Panc1 (cell line): ENCODE measurements around the gene UBIAD1. TPM values are rescaled to one million over a fixed set of nuclear protein-coding genes. Genes with fewer than 3 reads are reported as not detected.
"Not testable (repeated sequence)": the region's sequence is repeated elsewhere in the genome, so short reads cannot be mapped to it uniquely, and the experiment has no call there.

Experiments used
- ATAC-seq: fragments of 200-7000 bp; cut with Tn5 transposase; 2 replicates; pipeline ENCODE4 v1.9.1; 2020; ENCODE audit warnings: mild to moderate bottlenecking, moderate library complexity
- BruUV-seq: library from RNA; stranded (reverse); fragments of 400-500 nt; replicated peaks from 2 replicates; lab custom pipeline; 2021; lab: Mats Ljungman, UMichigan
- CTCF ChIA-PET: fragments of 300-600 bp; sonication (Branson Sonifier 250); formaldehyde crosslinking; loops from one replicate; lab custom pipeline; 2022; ENCODE audit warnings: antibody characterized with exemption; lab: Charles Lee
- POLR2A ChIA-PET: fragments of 300-600 bp; sonication (Branson Sonifier 250); formaldehyde crosslinking; loops from one replicate; lab custom pipeline; 2022; ENCODE audit warnings: antibody characterized with exemption; lab: Charles Lee
- DNase-seq: peaks from one replicate; pipeline ENCODE4 v3.0.0-alpha.2; 2010; ENCODE audit warnings: low read depth, low spot score
- H3K27ac ChIP-seq: 2 replicates; pipeline ENCODE4 v1.5.1; 2011; ENCODE audit warnings: mild to moderate bottlenecking, low read length, inconsistent platforms
- H3K27me3 ChIP-seq: fragments of 200-500 bp; sonication (Bioruptor generic); 2 replicates; pipeline ENCODE4 v1.6.0; 2014; ENCODE audit warnings: low read length, inconsistent platforms; ENCODE audit not compliant: control insufficient read depth, insufficient read depth
- H3K36me3 ChIP-seq: fragments of 200-500 bp; sonication (Bioruptor generic); 2 replicates; pipeline ENCODE4 v1.5.1; 2014; ENCODE audit warnings: inconsistent platforms, mild to moderate bottlenecking, low read length, moderate library complexity; ENCODE audit not compliant: control insufficient read depth, insufficient read depth
- H3K4me1 ChIP-seq: 2 replicates; pipeline ENCODE4 v1.5.1; 2011; ENCODE audit warnings: inconsistent platforms, mild to moderate bottlenecking, low read length, moderate library complexity; ENCODE audit not compliant: control insufficient read depth, insufficient read depth
- H3K4me3 ChIP-seq, 2 experiments: 2 replicates each; pipeline ENCODE4 v1.5.1; 2011 to 2012; ENCODE audit warnings: low read depth in 2 of 2, low read length in 2 of 2, mild to moderate bottlenecking in 2 of 2, inconsistent platforms in 1 of 2, moderate library complexity in 1 of 2
- H3K9me3 ChIP-seq: fragments of 200-500 bp; sonication (Bioruptor generic); 2 replicates; pipeline ENCODE4 v1.5.1; 2014; ENCODE audit warnings: low read depth, mild to moderate bottlenecking, inconsistent platforms, low read length, moderate library complexity; ENCODE audit not compliant: control insufficient read depth, insufficient read depth
- POLR2AphosphoS5 ChIP-seq: IDR thresholded peaks from 2 replicates; pipeline ENCODE4 v1.6.1; 2012; ENCODE audit warnings: mild to moderate bottlenecking, low read depth, low read length, moderate library complexity
- SIN3A ChIP-seq: IDR thresholded peaks from 2 replicates; pipeline ENCODE4 v1.6.1; 2012; ENCODE audit warnings: low read depth, mild to moderate bottlenecking, low read length, moderate library complexity, borderline replicate concordance; ENCODE audit not compliant: insufficient read depth
- TCF7L2 ChIP-seq: IDR thresholded peaks from 2 replicates; pipeline ENCODE4 v1.6.1; 2011; ENCODE audit warnings: mild to moderate bottlenecking, low read depth, low read length, inconsistent platforms
- in situ Hi-C: cut with HindIII; loops from 2 replicates; pipeline ENCODE4 v1.10.0; 2016; ENCODE audit warnings: low sequenced_read_pairs, low pct_unique_long_range_greater_than_20kb
- intact Hi-C: fragments of 100-400 bp; cut with micrococcal nuclease; formaldehyde crosslinking; loops from one replicate; pipeline ENCODE4 v1.10.0; 2022; ENCODE audit not compliant: unreplicated experiment
- total RNA-seq: library from RNA; stranded (reverse); gene quantifications from one replicate; pipeline ENCODE4 v1.2.1, GENCODE V29; 2021; ENCODE audit not compliant: unreplicated experiment
- TF ChIP-seq, protein P1 (sequence below): fragments of 450-650 bp; IDR thresholded peaks from 2 replicates; pipeline ENCODE4 v1.5.1; 2017; ENCODE audit warnings: mild to moderate bottlenecking
- TF ChIP-seq, protein P2 (sequence below), 2 experiments: IDR thresholded peaks; 2 replicates each; pipeline ENCODE4 v1.6.1; 2011 to 2012; ENCODE audit warnings: low read depth in 2 of 2, control low read depth in 1 of 2, low read length in 1 of 2, mild to moderate bottlenecking in 1 of 2, moderate library complexity in 1 of 2; ENCODE audit not compliant: insufficient read depth in 1 of 2

The UBIAD1 gene
- total RNA-seq, 1 experiment from 2014 or later, result 24.7 TPM

GRCh38 chr1:11262171-11263049 lies 10.6 kb upstream of the UBIAD1 start, which contains the start of gene MTOR:
MTOR (minus strand) TSS chr1:11262551; CDS start chr1:11259409, 3,142 bp downstream.
- peak within 1 kb of the TSS; percentile 94 for H3K27ac ChIP-seq
- peak; percentile 99 for ATAC-seq
- no peaks in the 10 kb centered on the region for H3K9me3 ChIP-seq
- H3K4me1 ChIP-seq, result peaks cover 5% of the 10 kb centered on the region; the same call in 1 of the 2 replicates
- no peaks in the 10 kb centered on the region for H3K27me3 ChIP-seq
- peak within 1 kb of the TSS; percentile 75 to 88 for H3K4me3 ChIP-seq
- CTCF ChIA-PET, result interaction anchor here (0.9 kb wide), 1 partner anchor 20 kb away, joined by 3 read pairs; no protein-coding TSS in a partner anchor
- POLR2A ChIA-PET, result interaction anchor here (0.6 kb wide), 1 partner anchor 170 kb away, joined by 11 read pairs; no protein-coding TSS in a partner anchor
- DNase-seq, result peak; percentile 100
- H3K36me3 ChIP-seq, result peaks cover 6% of the 10 kb centered on the region
- intact Hi-C loops, result no loop called here
- in situ Hi-C loops, result no loop called here
- TF ChIP-seq SIN3A, result peak; percentile 45; the same call in 1 of the 2 replicates
- TF ChIP-seq, protein P1, sequence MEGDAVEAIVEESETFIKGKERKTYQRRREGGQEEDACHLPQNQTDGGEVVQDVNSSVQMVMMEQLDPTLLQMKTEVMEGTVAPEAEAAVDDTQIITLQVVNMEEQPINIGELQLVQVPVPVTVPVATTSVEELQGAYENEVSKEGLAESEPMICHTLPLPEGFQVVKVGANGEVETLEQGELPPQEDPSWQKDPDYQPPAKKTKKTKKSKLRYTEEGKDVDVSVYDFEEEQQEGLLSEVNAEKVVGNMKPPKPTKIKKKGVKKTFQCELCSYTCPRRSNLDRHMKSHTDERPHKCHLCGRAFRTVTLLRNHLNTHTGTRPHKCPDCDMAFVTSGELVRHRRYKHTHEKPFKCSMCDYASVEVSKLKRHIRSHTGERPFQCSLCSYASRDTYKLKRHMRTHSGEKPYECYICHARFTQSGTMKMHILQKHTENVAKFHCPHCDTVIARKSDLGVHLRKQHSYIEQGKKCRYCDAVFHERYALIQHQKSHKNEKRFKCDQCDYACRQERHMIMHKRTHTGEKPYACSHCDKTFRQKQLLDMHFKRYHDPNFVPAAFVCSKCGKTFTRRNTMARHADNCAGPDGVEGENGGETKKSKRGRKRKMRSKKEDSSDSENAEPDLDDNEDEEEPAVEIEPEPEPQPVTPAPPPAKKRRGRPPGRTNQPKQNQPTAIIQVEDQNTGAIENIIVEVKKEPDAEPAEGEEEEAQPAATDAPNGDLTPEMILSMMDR, result no peak
- peak; percentile 44 for TF ChIP-seq TCF7L2
- TF ChIP-seq POLR2AphosphoS5, result peak; percentile 79
- BruUV-seq, result no TSS peak

DNA sequence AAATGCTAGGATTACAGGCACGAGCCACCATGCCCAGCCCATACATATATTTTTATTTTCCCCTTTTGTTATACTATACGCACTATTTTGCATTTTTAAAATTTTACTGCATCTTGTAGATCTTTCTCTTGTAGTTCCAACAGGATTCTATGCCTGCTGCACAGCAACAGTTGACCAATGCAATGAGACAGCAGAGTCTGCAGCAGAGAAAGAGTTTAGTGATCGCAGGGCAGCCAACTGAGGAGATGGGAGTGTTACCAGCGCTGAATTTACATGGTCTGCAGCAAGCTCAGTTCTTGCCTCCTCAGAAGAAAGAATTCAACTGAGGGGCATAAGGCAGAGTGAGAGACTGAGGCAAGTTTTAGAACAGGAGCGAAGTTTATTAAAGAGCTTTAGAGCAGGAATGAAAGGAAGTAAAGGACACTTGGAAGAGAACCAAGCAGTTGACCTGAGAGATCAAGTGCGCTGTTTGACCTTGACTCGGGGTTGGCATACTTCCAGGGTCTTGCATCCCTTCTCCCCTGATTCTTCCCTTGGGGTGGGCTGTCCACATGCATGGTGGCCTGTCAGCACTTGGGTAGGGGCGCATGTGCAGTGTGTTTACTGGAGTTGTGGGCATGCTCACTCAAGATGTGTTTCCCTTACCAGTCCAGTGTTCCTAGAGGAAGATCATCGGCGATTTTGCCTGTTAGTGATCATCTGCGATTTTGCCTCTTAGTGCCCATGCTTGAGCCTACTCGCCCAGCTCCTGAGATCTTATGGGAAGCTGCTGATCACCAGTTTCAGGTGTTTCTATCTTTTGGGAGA lies 6.5 kb upstream of the UBIAD1 start:
- in situ Hi-C loops (no loop called here), intact Hi-C loops (no loop called here)
- CTCF ChIA-PET, result interaction anchor here (1.3 kb wide), 1 partner anchor 375 kb away, joined by 3 read pairs; no protein-coding TSS in a partner anchor
- DNase-seq, result no peak
- POLR2A ChIA-PET, result interaction anchor here (0.9 kb wide), 1 partner anchor 313 kb away, joined by 3 read pairs; no protein-coding TSS in a partner anchor
- TF ChIP-seq SIN3A (no peak), POLR2AphosphoS5 (no peak), TCF7L2 (no peak)
- TF ChIP-seq, protein P1, result no peak
- TF ChIP-seq, protein P2, sequence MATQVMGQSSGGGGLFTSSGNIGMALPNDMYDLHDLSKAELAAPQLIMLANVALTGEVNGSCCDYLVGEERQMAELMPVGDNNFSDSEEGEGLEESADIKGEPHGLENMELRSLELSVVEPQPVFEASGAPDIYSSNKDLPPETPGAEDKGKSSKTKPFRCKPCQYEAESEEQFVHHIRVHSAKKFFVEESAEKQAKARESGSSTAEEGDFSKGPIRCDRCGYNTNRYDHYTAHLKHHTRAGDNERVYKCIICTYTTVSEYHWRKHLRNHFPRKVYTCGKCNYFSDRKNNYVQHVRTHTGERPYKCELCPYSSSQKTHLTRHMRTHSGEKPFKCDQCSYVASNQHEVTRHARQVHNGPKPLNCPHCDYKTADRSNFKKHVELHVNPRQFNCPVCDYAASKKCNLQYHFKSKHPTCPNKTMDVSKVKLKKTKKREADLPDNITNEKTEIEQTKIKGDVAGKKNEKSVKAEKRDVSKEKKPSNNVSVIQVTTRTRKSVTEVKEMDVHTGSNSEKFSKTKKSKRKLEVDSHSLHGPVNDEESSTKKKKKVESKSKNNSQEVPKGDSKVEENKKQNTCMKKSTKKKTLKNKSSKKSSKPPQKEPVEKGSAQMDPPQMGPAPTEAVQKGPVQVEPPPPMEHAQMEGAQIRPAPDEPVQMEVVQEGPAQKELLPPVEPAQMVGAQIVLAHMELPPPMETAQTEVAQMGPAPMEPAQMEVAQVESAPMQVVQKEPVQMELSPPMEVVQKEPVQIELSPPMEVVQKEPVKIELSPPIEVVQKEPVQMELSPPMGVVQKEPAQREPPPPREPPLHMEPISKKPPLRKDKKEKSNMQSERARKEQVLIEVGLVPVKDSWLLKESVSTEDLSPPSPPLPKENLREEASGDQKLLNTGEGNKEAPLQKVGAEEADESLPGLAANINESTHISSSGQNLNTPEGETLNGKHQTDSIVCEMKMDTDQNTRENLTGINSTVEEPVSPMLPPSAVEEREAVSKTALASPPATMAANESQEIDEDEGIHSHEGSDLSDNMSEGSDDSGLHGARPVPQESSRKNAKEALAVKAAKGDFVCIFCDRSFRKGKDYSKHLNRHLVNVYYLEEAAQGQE (IDR thresholded peaks at IDR 0.05; ENCODE audit: insufficient read depth in 1 of 2, low read depth in 2 of 2, low read length in 1 of 2), result no peak
- ATAC-seq, result no peak
- BruUV-seq, result no TSS peak
- Histone ChIP-seq H3K9me3 (no peaks in the 10 kb centered on the region), H3K27me3 (no peaks in the 10 kb centered on the region), H3K4me3 (no peak overlapping the region), H3K4me1 (peaks cover 1% of the 10 kb centered on the region; the same call in 1 of the 2 replicates), H3K27ac (no peak overlapping the region), H3K36me3 (no peaks in the 10 kb centered on the region)

GRCh38 chr1:11267350-11268337 lies 5.4 kb upstream of the UBIAD1 start:
- H3K9me3 ChIP-seq, BruUV-seq, intact Hi-C loops, H3K27me3 ChIP-seq, H3K4me1 ChIP-seq, H3K27ac ChIP-seq, H3K4me3 ChIP-seq, in situ Hi-C loops, DNase-seq, H3K36me3 ChIP-seq: not testable (repeated sequence)
- CTCF ChIA-PET, result interaction anchor here (0.6 to 1.3 kb wide), 2 partner anchors 25 to 374 kb away, joined by 3 read pairs; no protein-coding TSS in a partner anchor
- POLR2A ChIA-PET, result interaction anchor here (0.6 to 0.9 kb wide), 2 partner anchors 16 to 314 kb away, joined by 3 read pairs; no protein-coding TSS in a partner anchor
- peak; percentile 47; the same call in 1 of the 2 replicates for ATAC-seq
